Activated CD8-positive, alpha-beta memory T cell treated with anti-CD3 and anti-CD28 coated beads, Interleukin-2, amount 10 ng/mL, durations not matched to agents 7 days and 5 days (primary cell): Measurements from ENCODE around the gene MEGF6. TPM values are rescaled to one million over a fixed set of nuclear protein-coding genes. Genes with fewer than 3 reads are reported as not detected.

ENCODE experiments used
- ATAC-seq: fragments of 150-1000 bp; cut with Tn5 transposase; one replicate; pipeline ENCODE4 v1.10.0; 2021; ENCODE audit warnings: moderate library complexity
- CTCF ChIA-PET: fragments of 350-600 bp; sonication (Branson Sonifier 250); formaldehyde crosslinking; loops from one replicate; lab custom pipeline; 2021; ENCODE audit warnings: antibody characterized with exemption; lab: Charles Lee
- DNase-seq: peaks from one replicate; pipeline ENCODE4 v3.0.0-alpha.2; 2020
- H3K27ac Mint-ChIP-seq: one replicate; pipeline ENCODE4 v1.8.0; 2021; ENCODE audit warnings: mild to moderate bottlenecking, mixed read lengths
- H3K27me3 Mint-ChIP-seq: one replicate; pipeline ENCODE4 v1.8.0; 2021; ENCODE audit warnings: mixed read lengths
- H3K36me3 Mint-ChIP-seq: one replicate; pipeline ENCODE4 v1.8.0; 2021; ENCODE audit warnings: mild to moderate bottlenecking, mixed read lengths
- H3K4me1 Mint-ChIP-seq: one replicate; pipeline ENCODE4 v1.8.0; 2021; ENCODE audit warnings: mixed read lengths
- H3K4me3 Mint-ChIP-seq: one replicate; pipeline ENCODE4 v1.8.0; 2021; ENCODE audit warnings: mild to moderate bottlenecking, moderate library complexity, mixed read lengths
- H3K9me3 Mint-ChIP-seq: one replicate; pipeline ENCODE4 v1.8.0; 2022; ENCODE audit warnings: low read depth, mixed read lengths
- total RNA-seq, 2 experiments: library from RNA; stranded (reverse); gene quantifications; one replicate each; pipeline ENCODE4 v1.2.3, GENCODE V29; 2021

MEGF6 gene
- total RNA-seq, 2 experiments from 2014 or later = 2.1 to 11.2 TPM

DNA sequence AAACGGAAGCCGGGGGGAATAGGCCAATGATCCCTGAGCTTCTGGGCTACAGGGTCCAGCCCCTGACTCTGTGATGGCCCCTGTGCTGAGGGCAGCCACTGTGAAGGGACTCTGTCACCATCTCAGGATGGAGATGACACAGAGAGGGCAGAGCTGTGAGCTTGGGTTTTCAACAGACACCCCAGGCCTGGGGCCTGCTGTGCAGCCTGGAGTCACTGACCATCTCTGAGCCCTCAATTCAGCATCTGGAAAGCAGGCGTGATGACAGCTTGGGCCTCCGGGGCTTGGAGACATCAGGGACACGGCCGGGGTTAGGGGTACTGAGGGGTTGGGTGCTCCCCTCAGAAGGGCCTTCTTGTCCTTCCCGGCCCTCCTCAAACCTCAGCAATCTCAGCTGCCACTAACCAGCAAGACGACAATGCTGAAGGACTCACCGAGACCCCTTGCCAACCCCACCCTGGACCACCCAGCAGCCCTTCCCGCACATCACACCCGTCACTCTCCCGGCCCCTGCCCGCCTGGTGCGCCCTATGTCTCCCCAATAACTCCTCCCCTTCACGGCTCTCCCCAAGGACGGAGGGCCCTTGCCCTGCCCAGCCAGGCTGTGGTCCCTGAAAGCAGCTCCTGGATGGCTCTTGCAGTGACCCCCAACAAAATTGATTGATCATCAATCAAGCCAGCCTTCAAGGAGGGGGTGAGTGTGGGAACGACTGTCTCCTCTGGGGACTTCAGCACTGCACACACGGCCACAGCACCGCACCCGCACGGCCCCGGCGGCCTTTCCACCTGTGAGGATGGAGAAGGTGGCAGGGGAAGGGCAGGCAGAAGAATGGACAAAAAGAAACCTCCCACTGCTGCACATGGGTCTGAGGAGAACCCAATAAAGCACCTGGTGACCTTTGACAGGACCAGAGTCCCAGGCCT lies 4.3 kb downstream of the MEGF6 start:
- Mint-ChIP-seq H3K4me1 (peaks cover 1% of the 10 kb centered on the region), H3K27ac (no peak overlapping the region), H3K4me3 (no peak overlapping the region), H3K9me3 (no peaks in the 10 kb centered on the region), H3K36me3 (no peaks in the 10 kb centered on the region), H3K27me3 (peaks cover 14% of the 10 kb centered on the region)
- DNase-seq = no peak
- no peak for ATAC-seq
- CTCF ChIA-PET = interaction anchor here (0.5 kb wide), 1 partner anchor 344 kb away, joined by 3 read pairs; no protein-coding TSS in a partner anchor

DNA sequence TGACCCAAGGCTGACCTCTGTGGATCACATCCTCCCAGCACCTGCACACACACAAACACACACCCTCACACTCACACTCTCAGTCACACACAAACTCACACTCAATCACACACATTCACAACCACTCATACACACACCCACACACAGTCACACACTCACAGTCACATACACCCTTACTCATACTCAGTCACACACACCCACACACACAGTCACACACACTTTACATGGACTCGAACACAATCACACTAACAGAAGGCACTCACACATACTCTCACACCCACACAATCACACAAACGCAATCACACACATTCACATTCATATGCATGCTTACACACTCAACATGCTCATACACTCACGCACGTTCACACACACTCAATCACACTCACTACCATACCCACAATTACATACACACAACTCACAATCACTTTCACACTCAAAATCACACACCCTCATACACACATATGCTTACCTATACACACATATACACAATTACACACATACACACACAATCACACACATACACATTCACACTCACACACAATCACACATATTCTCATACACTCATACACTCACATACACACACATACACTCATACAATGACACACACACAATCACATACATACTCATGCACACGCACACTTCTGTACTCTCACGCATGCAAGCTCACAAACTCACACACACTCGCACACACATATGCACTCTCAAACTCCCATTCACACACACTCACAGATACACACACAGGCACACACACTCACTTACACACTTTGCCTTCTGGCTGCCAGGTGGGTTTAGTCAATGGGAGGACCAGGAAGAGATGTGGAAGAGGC lies 6.1 kb downstream of the MEGF6 start:
- no peaks in the 10 kb centered on the region for H3K36me3 Mint-ChIP-seq

DNA sequence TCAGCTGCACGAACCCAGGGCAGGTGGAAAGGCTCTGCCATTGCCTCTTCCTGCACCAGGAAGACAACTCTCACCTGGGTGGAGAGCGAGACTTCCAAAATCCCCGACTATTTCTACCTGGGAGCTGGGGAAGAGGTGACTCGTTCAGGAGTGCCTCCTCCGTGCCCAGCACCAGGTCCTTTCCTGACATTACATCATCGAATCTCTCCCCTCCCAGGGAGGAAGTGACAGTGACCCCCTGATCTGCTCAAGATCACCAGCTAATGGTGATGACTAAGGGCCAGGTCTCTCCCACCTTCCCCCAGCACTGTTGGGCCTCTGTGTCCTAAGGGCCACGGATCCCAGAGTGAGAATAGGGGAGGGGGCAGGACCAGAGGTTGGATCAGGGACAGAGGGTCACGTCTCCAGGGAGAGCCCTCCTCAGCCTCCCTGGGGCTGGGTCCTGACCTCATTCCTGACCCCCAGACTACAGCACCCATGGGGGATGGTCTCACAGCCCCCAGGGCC lies 6.8 kb downstream of the MEGF6 start:
- ATAC-seq = no peak
- no peak overlapping the region for H3K27ac Mint-ChIP-seq
- H3K4me3 Mint-ChIP-seq = no peak overlapping the region
- peaks cover 5% of the 10 kb centered on the region for H3K27me3 Mint-ChIP-seq
- no peak for DNase-seq
- H3K9me3 Mint-ChIP-seq = no peaks in the 10 kb centered on the region
- H3K4me1 Mint-ChIP-seq = no peaks in the 10 kb centered on the region
- CTCF ChIA-PET = interaction anchor here (1.0 kb wide), 1 partner anchor 10 kb away, joined by 4 read pairs; no protein-coding TSS in a partner anchor
- no peaks in the 10 kb centered on the region for H3K36me3 Mint-ChIP-seq

More for the DNA sequence above, 6.1 kb downstream of the MEGF6 start:
- Mint-ChIP-seq H3K27ac (no peak overlapping the region), H3K4me3 (no peak overlapping the region), H3K9me3 (no peaks in the 10 kb centered on the region), H3K4me1 (no peaks in the 10 kb centered on the region), H3K27me3 (peaks cover 5% of the 10 kb centered on the region)
- CTCF ChIA-PET = interaction anchor here (1.0 kb wide), 1 partner anchor 10 kb away, joined by 4 read pairs; no protein-coding TSS in a partner anchor
- DNase-seq (no peak), ATAC-seq (no peak)

DNA sequence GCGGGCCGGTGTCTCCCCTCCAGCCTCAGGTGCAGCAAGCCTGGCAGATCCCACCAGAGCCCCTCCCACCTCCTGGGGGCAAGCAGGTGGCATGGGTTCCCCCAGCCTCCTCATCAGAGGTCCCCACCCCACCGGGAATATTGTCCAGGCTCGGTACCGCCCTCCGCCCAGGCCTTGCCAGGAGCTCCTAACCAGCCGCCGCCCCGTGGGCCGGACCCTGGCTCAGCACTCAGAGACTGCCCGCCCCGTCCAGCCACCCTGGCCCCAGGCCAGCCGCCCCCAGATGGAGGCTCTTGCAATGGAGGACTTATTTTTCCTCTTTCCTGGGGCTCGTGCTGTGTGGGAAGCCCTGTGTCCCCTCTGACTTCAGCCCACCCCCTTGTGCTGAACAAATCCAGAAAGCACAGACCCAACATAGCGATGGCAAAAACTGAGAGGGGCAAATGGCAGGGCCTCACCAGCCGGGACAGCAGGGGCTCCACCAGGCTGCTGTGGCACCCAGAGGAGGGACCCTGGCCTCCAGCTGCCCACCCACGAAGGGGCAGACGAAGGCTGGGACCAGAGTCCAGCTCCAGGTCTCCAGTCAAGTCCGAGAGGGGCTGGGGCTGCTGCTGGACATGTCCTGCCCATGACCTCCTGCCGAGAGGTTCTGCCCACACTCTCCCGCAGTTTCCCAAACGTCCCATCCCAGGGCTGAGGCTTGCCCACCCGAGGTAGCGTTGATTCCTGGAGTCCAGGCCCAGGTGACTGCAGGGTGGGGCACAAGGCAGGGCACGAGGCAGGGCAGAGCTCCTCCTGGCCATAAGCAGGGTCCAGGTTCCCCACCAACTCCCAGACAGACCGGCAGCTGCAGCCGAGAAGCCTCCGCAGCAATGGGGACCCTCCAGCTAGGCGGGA lies 7.5 kb downstream of the MEGF6 start:
- ATAC-seq (no peak), DNase-seq (no peak)
- H3K4me3 Mint-ChIP-seq = no peak overlapping the region
- H3K4me1 Mint-ChIP-seq = no peaks in the 10 kb centered on the region
- H3K9me3 Mint-ChIP-seq = no peaks in the 10 kb centered on the region
- CTCF ChIA-PET = interaction anchor here (1.0 to 1.3 kb wide), 2 partner anchors 11 to 16 kb away, joined by 4 read pairs; no protein-coding TSS in a partner anchor
- H3K27me3 Mint-ChIP-seq = no peaks in the 10 kb centered on the region
- no peaks in the 10 kb centered on the region for H3K36me3 Mint-ChIP-seq
- no peak overlapping the region for H3K27ac Mint-ChIP-seq

DNA sequence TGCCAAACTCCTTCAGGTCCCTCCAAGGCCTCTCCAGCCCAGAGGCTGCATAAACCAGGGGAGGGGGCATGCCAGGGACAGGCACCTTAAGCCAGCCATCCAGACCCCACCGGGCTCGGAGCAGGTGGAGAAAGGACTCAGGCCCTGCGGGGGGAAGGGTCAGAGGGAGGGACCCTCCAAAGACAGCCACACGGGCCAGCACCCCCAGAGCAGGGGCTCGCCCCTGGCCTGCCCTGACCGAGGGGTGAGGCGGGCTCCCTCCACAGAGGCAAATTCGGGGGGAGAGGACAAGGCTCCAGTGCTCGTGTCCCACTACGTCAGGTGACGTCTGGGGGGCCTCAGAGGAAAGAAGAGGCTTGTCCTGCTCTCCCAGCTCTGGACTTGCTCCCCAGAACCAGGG lies 8.2 kb downstream of the MEGF6 start:
- no peak overlapping the region for H3K4me3 Mint-ChIP-seq
- ATAC-seq = no peak

DNA sequence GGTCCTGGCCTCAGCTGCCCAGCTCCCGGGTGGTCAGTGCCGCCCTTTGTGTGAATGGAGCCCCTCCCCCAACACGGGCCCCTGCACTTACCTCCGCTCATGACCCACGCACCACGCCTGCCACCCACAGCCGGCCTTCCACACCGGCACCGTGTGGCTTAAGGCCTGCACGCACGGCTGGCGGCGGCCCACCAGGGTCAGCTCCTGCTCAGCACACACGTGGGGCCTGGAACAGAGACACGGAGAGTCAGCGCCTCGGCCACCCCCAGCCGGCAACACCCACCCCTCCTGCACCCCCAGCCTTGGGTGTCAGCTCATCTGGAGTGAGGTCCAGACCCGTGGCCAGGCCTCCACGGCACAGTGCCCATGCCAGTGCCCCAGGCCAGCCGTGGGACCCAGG lies 8.9 kb downstream of the MEGF6 start:
- Mint-ChIP-seq H3K27ac (no peak overlapping the region), H3K4me3 (no peak overlapping the region), H3K27me3 (no peaks in the 10 kb centered on the region), H3K9me3 (no peaks in the 10 kb centered on the region), H3K36me3 (no peaks in the 10 kb centered on the region), H3K4me1 (peaks cover 10% of the 10 kb centered on the region)
- CTCF ChIA-PET = interaction anchor here (1.3 kb wide), 1 partner anchor 18 kb away, joined by 4 read pairs; no protein-coding TSS in a partner anchor
- ATAC-seq (no peak), DNase-seq (no peak)

More for the DNA sequence above, 8.2 kb downstream of the MEGF6 start:
- DNase-seq = no peak
- no peaks in the 10 kb centered on the region for H3K27me3 Mint-ChIP-seq
- peaks cover 3% of the 10 kb centered on the region for H3K4me1 Mint-ChIP-seq
- CTCF ChIA-PET = interaction anchor here (1.3 kb wide), 1 partner anchor 17 kb away, joined by 4 read pairs; no protein-coding TSS in a partner anchor
- no peak overlapping the region for H3K27ac Mint-ChIP-seq
- H3K36me3 Mint-ChIP-seq = no peaks in the 10 kb centered on the region
- H3K9me3 Mint-ChIP-seq = no peaks in the 10 kb centered on the region

DNA sequence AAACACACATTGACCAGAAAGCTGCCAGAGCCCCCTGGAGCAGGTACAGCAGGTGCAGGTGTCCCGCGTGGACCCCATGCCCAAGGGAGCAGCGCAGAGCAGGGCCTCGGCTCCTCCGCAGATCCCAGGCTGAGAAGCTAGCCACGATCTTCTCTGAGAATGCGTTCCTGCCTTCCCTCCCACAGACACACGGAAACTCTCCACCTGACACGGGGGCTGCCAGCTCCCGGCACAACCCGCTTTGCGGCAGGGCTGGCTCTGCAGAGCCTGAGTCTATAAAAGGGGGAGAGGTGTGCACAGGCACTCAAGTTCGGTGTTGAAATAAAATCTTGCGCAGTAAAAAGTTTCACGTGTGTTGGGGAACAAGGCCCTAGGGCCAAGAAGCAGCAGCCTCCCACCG lies 9.6 kb downstream of the MEGF6 start:
- CTCF ChIA-PET = interaction anchor here (1.0 to 1.9 kb wide), 2 partner anchors 13 to 149 kb away, joined by 3 to 6 read pairs; no protein-coding TSS in a partner anchor
- ATAC-seq = no peak
- Mint-ChIP-seq H3K27me3 (no peaks in the 10 kb centered on the region), H3K36me3 (no peaks in the 10 kb centered on the region), H3K4me3 (no peak overlapping the region), H3K9me3 (no peaks in the 10 kb centered on the region), H3K27ac (no peak overlapping the region), H3K4me1 (peaks cover 14% of the 10 kb centered on the region)
- DNase-seq = no peak

DNA sequence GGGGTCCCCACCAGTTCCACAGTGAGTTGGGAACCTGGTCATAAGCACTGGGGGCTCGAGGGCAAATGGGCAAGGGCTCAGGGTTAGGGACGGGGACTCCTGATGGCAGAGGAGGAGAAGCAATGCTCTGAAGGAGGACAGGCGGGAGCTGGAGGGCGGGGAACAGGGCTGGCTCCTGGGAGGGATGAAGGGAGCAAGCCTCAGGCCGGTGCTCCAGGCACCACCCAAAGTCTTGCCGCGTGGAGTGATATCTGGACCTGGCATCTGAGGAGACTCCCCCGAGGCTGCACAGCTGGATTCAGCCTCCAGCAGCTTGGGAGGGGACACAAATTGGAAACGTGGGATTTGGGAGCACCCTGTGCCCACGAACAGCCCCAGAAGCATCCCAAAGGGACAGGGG lies 11.0 kb downstream of the MEGF6 start:
- Mint-ChIP-seq H3K27ac (no peak overlapping the region), H3K9me3 (no peaks in the 10 kb centered on the region), H3K36me3 (no peaks in the 10 kb centered on the region), H3K27me3 (no peaks in the 10 kb centered on the region), H3K4me1 (peaks cover 14% of the 10 kb centered on the region), H3K4me3 (no peak overlapping the region)
- ATAC-seq (no peak), DNase-seq (no peak)
- CTCF ChIA-PET = interaction anchor here (0.7 to 1.9 kb wide), 2 partner anchors 19 to 148 kb away, joined by 4 to 6 read pairs; no protein-coding TSS in a partner anchor

DNA sequence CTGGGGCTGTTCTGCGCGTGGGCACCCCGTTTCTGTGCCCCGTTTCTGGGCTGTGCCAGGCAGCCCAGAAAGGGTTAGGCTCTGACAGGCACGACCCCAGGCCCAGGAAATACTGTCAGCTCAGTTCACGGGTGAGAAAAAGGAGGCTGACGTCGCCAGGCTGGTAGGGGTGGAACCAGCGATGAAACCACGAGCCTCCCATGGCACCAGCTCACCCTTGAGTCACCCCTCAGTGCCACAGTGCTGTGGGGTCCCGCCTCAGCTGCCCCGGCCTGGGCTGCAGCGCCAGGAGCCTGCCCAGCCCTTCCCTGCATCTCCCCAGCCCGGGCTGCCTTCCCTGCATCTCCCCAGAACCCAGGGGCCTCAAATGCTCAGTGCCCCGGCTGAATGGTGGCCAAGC lies 11.5 kb downstream of the MEGF6 start:
- no peak overlapping the region for H3K4me3 Mint-ChIP-seq
- no peaks in the 10 kb centered on the region for H3K36me3 Mint-ChIP-seq
- peaks cover 14% of the 10 kb centered on the region for H3K4me1 Mint-ChIP-seq
- no peaks in the 10 kb centered on the region for H3K9me3 Mint-ChIP-seq
- CTCF ChIA-PET = interaction anchor here (0.7 to 1.9 kb wide), 3 partner anchors 19 to 147 kb away, joined by 4 to 8 read pairs (median 6); no protein-coding TSS in a partner anchor
- no peaks in the 10 kb centered on the region for H3K27me3 Mint-ChIP-seq
- ATAC-seq (no peak), DNase-seq (no peak)
- H3K27ac Mint-ChIP-seq = no peak overlapping the region

DNA sequence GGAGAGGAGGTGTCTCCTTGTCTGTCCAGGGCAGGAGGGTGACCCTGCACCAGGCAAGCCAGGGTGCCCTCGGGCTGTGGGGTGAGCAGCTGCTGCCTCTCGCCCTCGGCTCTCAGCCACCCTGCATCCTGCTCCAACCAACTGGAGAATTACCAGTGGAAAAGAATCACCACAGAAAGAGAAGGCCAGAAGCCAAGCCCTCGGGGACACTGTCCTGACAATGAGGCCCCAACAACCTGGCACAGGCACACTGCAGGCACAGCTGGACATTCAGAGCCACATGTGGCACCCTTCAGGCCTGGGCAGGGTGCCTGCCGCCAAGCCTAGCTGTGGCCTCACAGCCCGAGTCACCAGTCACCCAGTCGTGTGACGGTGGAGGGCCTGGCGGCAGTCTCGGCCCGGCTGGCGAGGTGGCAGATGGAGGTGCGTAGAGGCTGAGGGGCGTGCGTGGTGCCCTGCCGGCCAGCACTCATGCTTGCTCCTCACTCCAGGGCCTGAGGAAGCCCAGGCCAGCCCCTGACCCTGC lies 12.0 kb downstream of the MEGF6 start:
- no peaks in the 10 kb centered on the region for H3K36me3 Mint-ChIP-seq
- CTCF ChIA-PET = interaction anchor here (1.7 kb wide), 1 partner anchor 20 kb away, joined by 8 read pairs; no protein-coding TSS in a partner anchor
- H3K9me3 Mint-ChIP-seq = no peaks in the 10 kb centered on the region
- no peak for DNase-seq
- no peaks in the 10 kb centered on the region for H3K27me3 Mint-ChIP-seq
- no peak for ATAC-seq
- no peak overlapping the region for H3K4me3 Mint-ChIP-seq
- H3K4me1 Mint-ChIP-seq = peaks cover 14% of the 10 kb centered on the region
- no peak overlapping the region for H3K27ac Mint-ChIP-seq

DNA sequence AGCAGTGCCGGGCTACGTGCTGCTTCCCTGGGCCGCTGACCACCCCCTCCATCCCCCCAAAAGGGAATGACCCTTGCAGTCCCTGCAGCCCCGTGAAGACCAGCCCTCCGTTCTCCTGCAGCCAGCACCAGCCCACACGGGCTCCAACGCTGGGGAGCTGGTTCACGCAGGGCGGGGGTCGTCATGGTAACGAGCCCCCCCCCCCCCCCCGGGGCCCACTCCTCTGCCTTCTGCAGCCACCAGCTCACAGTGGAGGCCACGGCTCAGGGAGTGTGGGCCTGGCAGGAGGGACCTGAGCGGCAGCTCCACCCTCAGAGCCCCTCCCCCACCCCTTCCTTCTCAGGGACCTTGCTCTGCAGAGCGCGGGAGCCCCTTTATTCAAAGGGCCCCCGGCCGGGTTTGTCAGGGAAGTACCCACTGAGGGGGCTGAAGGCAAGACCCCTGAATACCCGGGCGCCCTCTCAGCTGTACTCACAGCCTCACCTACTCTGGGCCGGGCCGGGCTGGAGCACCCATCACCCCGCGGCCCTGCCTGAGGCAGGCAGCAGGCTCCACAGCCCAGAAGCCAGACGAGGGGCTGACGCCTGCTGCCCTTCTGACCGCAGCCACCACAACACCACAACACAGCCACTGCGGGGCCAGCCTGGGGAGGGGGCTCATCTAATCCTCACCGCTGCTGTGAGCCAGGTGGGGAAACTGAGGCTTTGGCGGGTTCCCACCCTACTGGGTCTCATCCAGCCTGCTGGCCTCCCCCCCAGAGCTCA lies 12.6 kb downstream of the MEGF6 start:
- CTCF ChIA-PET = interaction anchor here (1.7 kb wide), 1 partner anchor 20 kb away, joined by 8 read pairs; no protein-coding TSS in a partner anchor
- no peak for DNase-seq
- Mint-ChIP-seq H3K4me3 (no peak overlapping the region), H3K27ac (no peak overlapping the region), H3K36me3 (no peaks in the 10 kb centered on the region), H3K27me3 (no peaks in the 10 kb centered on the region), H3K9me3 (no peaks in the 10 kb centered on the region), H3K4me1 (peaks cover 14% of the 10 kb centered on the region)
- no peak for ATAC-seq
